Naive thymus-derived CD8-positive, alpha-beta T cell (primary cell): ENCODE data around the gene C2CD3. TPM values are rescaled to one million over a fixed set of nuclear protein-coding genes. Genes with fewer than 3 reads are reported as not detected.

Source experiments
- ATAC-seq, 2 donors: fragments of 150-1000 bp; cut with Tn5 transposase in 1 of 2; sonication (Bioruptor Pico), chemical (Tn5 transposase) in 1 of 2; 1 replicate in 1 of 2; 2 replicates in 1 of 2; pipeline ENCODE4 v1.10.0; 2021; ENCODE audit warnings: mild to moderate bottlenecking in 2 of 2, moderate library complexity in 2 of 2
- POLR2A ChIA-PET: fragments of 350-600 bp; sonication (Branson Sonifier 250); formaldehyde crosslinking; loops from one replicate; lab custom pipeline; 2021; ENCODE audit warnings: antibody characterized with exemption; lab: Charles Lee
- DNase-seq, 10 donors: peaks; one replicate each; pipeline versions ENCODE4 v3.0.0 to v3.0.0-alpha.2; 2020 to 2022
- H3K27ac Mint-ChIP-seq, 10 donors: one replicate each; pipeline ENCODE4 v1.8.0; 2020 to 2022; ENCODE audit warnings: mild to moderate bottlenecking in 10 of 10, mixed read lengths in 10 of 10, moderate library complexity in 4 of 10, inconsistent platforms in 1 of 10
- H3K27me3 Mint-ChIP-seq, 5 donors: one replicate each; pipeline ENCODE4 v1.8.0; 2021 to 2022; ENCODE audit warnings: mixed read lengths in 5 of 5
- H3K36me3 Mint-ChIP-seq, 3 donors: one replicate each; pipeline ENCODE4 v1.8.0; 2020 to 2022; ENCODE audit warnings: mixed read lengths in 3 of 3, mild to moderate bottlenecking in 2 of 3, inconsistent platforms in 1 of 3
- H3K4me1 Mint-ChIP-seq, 4 donors: one replicate each; pipeline ENCODE4 v1.8.0; 2021 to 2022; ENCODE audit warnings: mixed read lengths in 4 of 4
- H3K4me3 Mint-ChIP-seq, 10 donors: one replicate each; pipeline ENCODE4 v1.8.0; 2020 to 2022; ENCODE audit warnings: mild to moderate bottlenecking in 10 of 10, mixed read lengths in 10 of 10, moderate library complexity in 6 of 10, inconsistent platforms in 1 of 10
- H3K9me3 Mint-ChIP-seq, 9 donors: one replicate each; pipeline ENCODE4 v1.8.0; 2020 to 2022; ENCODE audit warnings: mixed read lengths in 9 of 9, mild to moderate bottlenecking in 3 of 9, inconsistent platforms in 1 of 9, moderate library complexity in 1 of 9
- polyA plus RNA-seq, 3 donors: library from polyadenylated mRNA; unstranded; fragments of 300-500 nt; fragmentation: Illumina TruSeq; gene quantifications; one replicate each; pipeline ENCODE4 v1.2.3, GENCODE V29; 2021
- total RNA-seq, 8 experiments: library from RNA in 2 of 8; stranded (reverse) in 2 of 8; gene quantifications; one replicate each; pipeline ENCODE4 v1.2.3 and lab custom pipeline; 2021 to 2026

Gene C2CD3
- total and polyA plus RNA-seq, 5 experiments from 2014 or later: 4.1 to 42.5 (median 12.1) TPM

DNA sequence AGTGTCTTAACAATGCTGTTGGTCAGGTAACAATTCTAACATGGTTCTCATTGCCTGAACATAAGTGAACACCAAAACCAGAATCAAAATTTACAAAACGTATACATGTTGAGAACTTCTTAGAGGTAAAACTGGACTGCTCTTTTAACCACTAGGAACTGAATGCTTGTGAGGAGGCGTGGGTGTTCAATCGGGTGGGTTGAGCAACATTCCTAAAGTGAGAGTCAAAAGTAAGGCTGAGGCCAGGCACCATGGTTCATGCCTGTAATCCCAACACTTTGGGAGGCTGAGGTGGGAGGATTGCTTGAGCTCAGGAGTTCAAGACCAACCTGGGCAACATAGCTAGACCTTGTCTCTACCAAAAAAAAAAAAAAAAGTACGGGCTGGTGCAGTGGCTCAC is 11.8 kb upstream of the C2CD3 start:
- POLR2A ChIA-PET: interaction anchor here (0.6 kb wide), 1 partner anchor 334 kb away, joined by 4 read pairs; no protein-coding TSS in a partner anchor
- Mint-ChIP-seq H3K4me3 (no peak overlapping the region), H3K36me3 (peaks cover 0 to 23% (median 12%) of the 10 kb centered on the region in 3 donors), H3K4me1 (peaks cover 8 to 29% (median 17%) of the 10 kb centered on the region in 4 donors), H3K27me3 (no peaks in the 10 kb centered on the region), H3K9me3 (no peaks in the 10 kb centered on the region), H3K27ac (no peak overlapping the region)
- ATAC-seq: no peak
- DNase-seq: no peak

DNA sequence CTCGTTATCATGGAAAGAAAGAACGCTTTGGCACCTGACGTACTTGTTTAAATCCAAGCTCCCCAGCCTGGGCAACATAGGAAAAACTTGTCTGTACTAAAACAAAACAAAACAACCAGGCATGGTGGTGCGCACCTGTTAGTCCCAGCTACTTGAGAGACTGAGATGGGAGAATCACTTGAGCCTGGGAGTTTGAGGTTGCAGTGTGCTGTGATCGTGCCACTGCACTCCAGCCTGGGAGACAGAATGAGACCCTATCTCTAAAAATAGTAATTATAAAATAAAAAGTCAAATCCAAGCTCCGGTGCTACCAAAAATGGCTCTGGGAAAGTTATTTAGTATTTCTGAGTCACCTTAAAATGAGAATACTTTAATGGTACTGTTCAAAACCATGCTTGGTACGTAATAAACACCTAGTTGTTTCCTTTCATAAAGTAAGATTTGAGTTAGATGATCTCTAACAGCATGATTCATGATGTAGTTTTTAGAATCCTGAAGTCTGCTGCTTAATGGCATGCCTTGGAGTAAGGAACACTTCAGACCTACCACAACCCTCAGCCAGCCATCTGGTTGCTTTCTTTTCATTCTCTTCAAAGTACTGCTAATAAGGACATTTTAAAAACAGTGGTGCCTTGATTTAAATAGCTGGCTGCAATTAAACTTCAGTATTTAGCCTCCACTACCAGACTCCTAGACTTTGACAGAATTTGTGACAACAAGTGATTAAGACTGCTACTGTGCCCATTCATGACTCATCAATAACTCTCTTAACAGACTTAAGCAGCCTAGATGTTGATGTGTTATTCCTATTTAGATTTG is 8.6 kb upstream of the C2CD3 start:
- POLR2A ChIA-PET: interaction anchor here (0.6 kb wide), 1 partner anchor 66 kb away, joined by 5 read pairs; no protein-coding TSS in a partner anchor
- ATAC-seq (no peak), DNase-seq (no peak)
- Mint-ChIP-seq H3K27me3 (no peaks in the 10 kb centered on the region), H3K27ac (peak overlapping the region in 1 of 10 donors; percentile 2), H3K4me3 (no peak overlapping the region), H3K36me3 (peaks cover 0 to 16% (median 3%) of the 10 kb centered on the region in 3 donors), H3K4me1 (peaks cover 2 to 22% (median 12%) of the 10 kb centered on the region in 4 donors), H3K9me3 (no peaks in the 10 kb centered on the region)

DNA sequence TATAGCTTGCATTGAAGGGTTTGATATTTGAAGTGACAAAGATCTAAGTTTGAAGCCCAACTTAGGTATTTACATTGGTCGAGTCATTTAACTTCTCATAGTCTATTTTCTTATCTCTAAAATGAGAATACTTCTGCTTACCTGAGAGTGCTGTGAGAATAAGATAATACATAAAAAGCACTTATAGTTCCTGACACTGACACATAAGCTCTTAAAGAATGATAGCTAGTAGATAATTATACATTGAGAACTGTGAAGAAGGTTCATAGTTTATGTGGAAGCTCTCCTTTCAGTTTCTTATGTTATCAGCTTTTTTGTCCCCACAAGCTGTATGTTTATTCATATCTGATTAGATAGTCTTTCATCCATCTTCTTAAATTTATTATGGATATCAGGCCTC is 5.1 kb upstream of the C2CD3 start:
- Mint-ChIP-seq H3K27ac (no peak overlapping the region), H3K36me3 (peaks cover 0 to 11% (median 3%) of the 10 kb centered on the region in 3 donors), H3K4me1 (peaks cover 7 to 30% (median 14%) of the 10 kb centered on the region in 4 donors), H3K27me3 (no peaks in the 10 kb centered on the region), H3K4me3 (no peak overlapping the region), H3K9me3 (no peaks in the 10 kb centered on the region)
- DNase-seq: no peak
- ATAC-seq: no peak
- POLR2A ChIA-PET: no interaction called here

GRCh38 chr11:74171997-74172396 is 1.2 kb upstream of the C2CD3 start:
- POLR2A ChIA-PET: interaction anchor here (1.5 to 2.6 kb wide), 3 partner anchors 61 to 321 kb away, joined by 4 to 16 read pairs (median 12); partner anchors contain the start of gene LIPT2
- ATAC-seq (no peak), DNase-seq (no peak)
- Mint-ChIP-seq H3K36me3 (peaks cover 6 to 16% (median 12%) of the 10 kb centered on the region in 3 donors), H3K9me3 (no peaks in the 10 kb centered on the region), H3K27me3 (no peaks in the 10 kb centered on the region), H3K4me3 (no peak overlapping the region), H3K4me1 (peaks cover 5 to 23% (median 12%) of the 10 kb centered on the region in 4 donors), H3K27ac (no peak overlapping the region)

DNA sequence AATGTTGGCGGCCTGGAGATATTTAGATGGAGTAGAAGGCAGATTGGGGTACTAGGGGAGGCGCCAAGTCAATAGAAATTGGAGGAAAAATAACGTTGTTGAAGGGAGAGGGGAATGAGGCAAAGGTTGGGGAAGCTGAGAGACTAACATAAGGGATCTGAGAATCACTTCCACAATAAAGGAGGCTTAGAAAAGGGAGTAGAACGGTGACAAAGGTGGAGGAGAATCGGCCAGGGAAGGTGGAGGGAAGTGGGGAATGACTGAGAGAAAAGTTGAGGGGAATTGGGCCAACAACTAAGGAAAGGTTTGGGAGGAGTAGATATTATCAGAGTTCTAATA is 797 bp upstream of the C2CD3 start:
- Mint-ChIP-seq H3K36me3 (peaks cover 6 to 20% (median 15%) of the 10 kb centered on the region in 3 donors), H3K27me3 (no peaks in the 10 kb centered on the region), H3K27ac (no peak overlapping the region), H3K4me3 (no peak overlapping the region), H3K4me1 (peaks cover 5 to 26% (median 12%) of the 10 kb centered on the region in 4 donors), H3K9me3 (no peaks in the 10 kb centered on the region)
- DNase-seq (peak in 1 of 10 donors; percentile 0), ATAC-seq (no peak)
- POLR2A ChIA-PET: interaction anchor here (1.1 to 2.6 kb wide), 10 partner anchors 12 to 392 kb away, joined by 3 to 16 read pairs (median 4); partner anchors contain the start of genes LIPT2 and PGM2L1

DNA sequence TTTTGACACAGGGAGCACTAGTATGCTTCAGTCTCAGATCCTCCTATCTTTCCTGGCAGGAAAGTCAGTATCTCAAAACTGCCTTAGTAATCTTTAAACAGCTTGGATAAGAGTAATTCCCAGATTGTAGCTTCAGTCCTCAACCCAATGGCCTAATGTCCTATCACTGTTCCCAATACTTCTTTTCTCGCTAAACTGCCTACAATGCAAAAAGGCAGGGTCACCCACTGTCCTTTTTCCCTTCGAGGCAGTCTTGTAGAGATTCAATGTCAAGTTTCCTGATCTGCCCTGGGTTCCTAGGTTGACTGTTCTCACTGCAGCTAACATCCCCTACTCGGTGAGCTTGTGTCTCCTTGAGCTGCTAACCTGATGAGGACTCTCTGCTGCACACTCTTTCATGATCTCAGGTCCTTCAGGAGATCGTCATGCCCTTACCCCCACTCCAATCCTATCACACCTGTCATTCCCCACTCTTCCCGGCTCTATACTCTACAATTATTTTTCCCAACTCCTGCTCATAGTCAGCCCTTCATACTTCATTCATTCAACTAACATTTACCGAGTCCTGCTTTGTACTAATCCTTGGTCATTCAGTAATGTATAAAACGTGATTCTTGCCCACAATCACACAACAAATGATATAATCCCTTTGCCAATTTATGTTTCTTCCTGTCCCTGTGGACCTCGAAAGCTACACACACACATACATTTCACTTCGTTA is 904 bp downstream of the C2CD3 start:
- peaks cover 6 to 30% (median 22%) of the 10 kb centered on the region in 3 donors for H3K36me3 Mint-ChIP-seq
- no peak overlapping the region for H3K27ac Mint-ChIP-seq
- peaks cover 5 to 29% (median 14%) of the 10 kb centered on the region in 4 donors for H3K4me1 Mint-ChIP-seq
- no peak overlapping the region for H3K4me3 Mint-ChIP-seq
- H3K9me3 Mint-ChIP-seq: no peaks in the 10 kb centered on the region
- no peaks in the 10 kb centered on the region for H3K27me3 Mint-ChIP-seq
- POLR2A ChIA-PET: interaction anchor here (1.0 to 2.6 kb wide), 5 partner anchors 64 to 324 kb away, joined by 3 to 16 read pairs (median 10); partner anchors contain the start of genes LIPT2 and PGM2L1
- no peak for ATAC-seq
- peak in 1 of 10 donors; percentile 7 for DNase-seq

DNA sequence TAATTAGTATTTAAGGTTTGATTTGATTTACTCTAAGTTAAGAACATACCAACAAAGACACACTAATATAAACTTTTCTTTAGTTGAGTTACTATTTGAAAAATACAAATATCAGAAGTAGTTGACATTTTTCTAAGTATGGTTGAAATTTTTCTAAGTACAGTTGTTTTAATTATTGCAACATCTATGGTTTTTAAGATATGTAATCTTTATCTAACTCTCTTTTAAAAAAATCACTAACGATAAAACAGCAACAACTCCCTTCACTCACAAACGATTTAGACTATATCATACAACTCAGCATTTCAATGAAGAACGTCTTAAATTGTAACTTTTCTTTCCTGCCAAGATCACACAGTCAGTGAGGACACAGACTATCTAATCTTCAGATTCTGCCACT is 2.0 kb downstream of the C2CD3 start:
- POLR2A ChIA-PET: no interaction called here
- H3K4me3 Mint-ChIP-seq: peak overlapping the region in 3 of 10 donors; percentile 7 to 33 (median 27)
- H3K9me3 Mint-ChIP-seq: no peaks in the 10 kb centered on the region

GRCh38 chr11:74162681-74163467 is 7.9 kb downstream of the C2CD3 start:
- Mint-ChIP-seq H3K4me1 (peaks cover 7 to 36% (median 25%) of the 10 kb centered on the region in 4 donors), H3K4me3 (no peak overlapping the region), H3K36me3 (peaks cover 14 to 75% (median 31%) of the 10 kb centered on the region in 3 donors), H3K27me3 (no peaks in the 10 kb centered on the region), H3K9me3 (no peaks in the 10 kb centered on the region), H3K27ac (peak overlapping the region in 1 of 10 donors; percentile 81)
- ATAC-seq: no peak
- POLR2A ChIA-PET: no interaction called here
- DNase-seq: no peak

More for the DNA sequence above, 2.0 kb downstream of the C2CD3 start:
- H3K36me3 Mint-ChIP-seq: peaks cover 6 to 41% (median 26%) of the 10 kb centered on the region in 3 donors
- H3K27me3 Mint-ChIP-seq: no peaks in the 10 kb centered on the region
- DNase-seq: no peak
- no peak for ATAC-seq
- H3K4me1 Mint-ChIP-seq: peaks cover 5 to 25% (median 9%) of the 10 kb centered on the region in 4 donors
- H3K27ac Mint-ChIP-seq: peak overlapping the region in 1 of 10 donors; percentile 3

- Mint-ChIP-seq H3K27ac (no peak overlapping the region), H3K36me3 (peaks cover 11 to 73% (median 29%) of the 10 kb centered on the region in 3 donors), H3K4me3 (no peak overlapping the region)
Measured at GRCh38 chr11:74159642-74160041, 11.2 kb downstream of the C2CD3 start.

GRCh38 chr11:74157169-74157568 is 13.6 kb downstream of the C2CD3 start:
- DNase-seq (no peak), ATAC-seq (no peak)
- POLR2A ChIA-PET: no interaction called here
- H3K27ac Mint-ChIP-seq: no peak overlapping the region
- H3K4me3 Mint-ChIP-seq: no peak overlapping the region
- peaks cover 0 to 1% (median 0%) of the 10 kb centered on the region in 9 donors for H3K9me3 Mint-ChIP-seq
- peaks cover 8 to 31% (median 14%) of the 10 kb centered on the region in 4 donors for H3K4me1 Mint-ChIP-seq
- H3K27me3 Mint-ChIP-seq: no peaks in the 10 kb centered on the region
- peaks cover 18 to 82% (median 44%) of the 10 kb centered on the region in 3 donors for H3K36me3 Mint-ChIP-seq

More at GRCh38 chr11:74159642-74160041, 11.2 kb downstream of the C2CD3 start:
- DNase-seq: no peak
- ATAC-seq: no peak
- Mint-ChIP-seq H3K4me1 (peaks cover 7 to 37% (median 23%) of the 10 kb centered on the region in 4 donors), H3K9me3 (no peaks in the 10 kb centered on the region), H3K27me3 (no peaks in the 10 kb centered on the region)
- POLR2A ChIA-PET: no interaction called here

DNA sequence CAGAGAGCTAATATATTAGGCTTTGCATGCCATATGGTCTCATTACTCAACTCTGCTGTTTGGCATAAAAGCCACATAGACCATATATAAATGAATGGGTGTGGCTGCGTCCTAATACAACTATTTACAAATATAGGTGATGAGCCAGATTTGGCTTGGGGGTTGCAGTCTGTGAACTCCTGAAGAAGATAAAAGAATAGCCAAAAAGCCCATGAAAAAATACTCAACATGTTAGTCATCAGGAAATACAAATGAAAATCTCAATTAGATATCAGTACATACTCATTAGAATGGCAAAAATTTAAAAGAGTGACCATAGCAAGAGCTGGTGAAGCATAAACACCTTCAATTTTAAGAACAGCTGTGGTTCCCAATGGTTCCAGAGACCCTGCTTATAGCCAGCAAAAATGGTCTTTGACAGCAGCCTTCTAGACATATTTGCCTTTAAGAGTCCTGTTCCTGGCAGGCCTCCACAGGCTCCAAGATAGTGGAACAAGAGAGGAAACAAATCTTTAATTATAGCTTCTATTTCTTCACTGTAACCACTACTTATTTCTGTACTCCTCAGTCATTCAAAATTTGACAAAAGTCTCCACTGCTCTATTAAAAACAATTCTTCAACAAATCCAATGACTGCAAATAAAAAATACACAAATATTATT is 16.1 kb downstream of the C2CD3 start:
- Mint-ChIP-seq H3K4me1 (peaks cover 6 to 17% (median 10%) of the 10 kb centered on the region in 4 donors), H3K27ac (no peak overlapping the region), H3K27me3 (no peaks in the 10 kb centered on the region), H3K9me3 (peaks cover 0 to 1% (median 0%) of the 10 kb centered on the region in 9 donors), H3K36me3 (peaks cover 12 to 71% (median 43%) of the 10 kb centered on the region in 3 donors), H3K4me3 (no peak overlapping the region)
- ATAC-seq (no peak), DNase-seq (no peak)
- POLR2A ChIA-PET: no interaction called here
